Stimulated activated CD8-positive, alpha-beta memory T cell treated with anti-CD3 and anti-CD28 coated beads, Interleukin-2, amount 100 ng/mL, for 48 hours (primary cell): ENCODE measurements around the gene SLC35F3.
"Not testable (repeated sequence)": the region's sequence is repeated elsewhere in the genome, so short reads cannot be mapped to it uniquely, and the experiment has no call there.

ENCODE experiments used
- DNase-seq, 2 donors: peaks; one replicate each; pipeline ENCODE4 v3.0.0-alpha.2; 2020; ENCODE audit warnings: low read depth in 2 of 2

The SLC35F3 gene

DNA sequence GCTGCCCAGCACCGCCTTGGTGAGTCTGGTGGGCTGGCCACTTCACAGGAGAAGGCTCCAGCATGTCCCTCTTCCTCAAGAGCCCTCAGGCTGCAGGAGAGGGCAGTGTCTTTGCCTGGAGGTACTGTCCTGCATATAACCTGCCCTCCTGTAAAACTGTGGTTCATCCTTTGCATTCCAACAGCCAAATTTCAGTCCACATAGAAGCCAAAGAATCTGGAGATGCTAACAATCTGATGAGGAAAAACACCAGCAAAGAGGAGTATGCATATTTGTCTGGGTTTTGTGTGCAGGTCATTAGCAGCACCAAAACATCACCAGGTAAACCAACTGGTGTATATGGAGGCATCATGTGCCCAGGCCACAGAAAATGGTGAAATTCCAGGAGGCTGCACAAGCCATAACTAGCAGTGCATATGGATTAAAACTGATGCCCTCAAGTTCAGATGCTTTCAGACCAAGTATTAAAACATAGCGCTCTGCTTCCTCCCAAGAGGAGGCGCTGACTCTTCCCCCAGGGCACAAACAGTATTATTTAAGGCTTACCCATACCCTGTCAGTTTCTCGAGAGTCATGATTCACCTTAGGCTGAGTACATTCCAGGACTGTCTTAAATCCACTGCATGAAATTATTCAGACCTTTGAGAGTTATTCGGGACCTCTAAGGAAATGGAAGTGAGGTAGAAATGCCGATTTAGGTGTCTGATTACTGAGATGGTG lies 318.2 kb downstream of the SLC35F3 start:
- DNase-seq, result no peak

- DNase-seq, result no peak
These were observed 321.8 kb downstream of the SLC35F3 start for GRCh38 chr1:234226113-234226818.

GRCh38 chr1:234226819-234227165 lies 322.3 kb downstream of the SLC35F3 start:
- DNase-seq, result no peak

DNA sequence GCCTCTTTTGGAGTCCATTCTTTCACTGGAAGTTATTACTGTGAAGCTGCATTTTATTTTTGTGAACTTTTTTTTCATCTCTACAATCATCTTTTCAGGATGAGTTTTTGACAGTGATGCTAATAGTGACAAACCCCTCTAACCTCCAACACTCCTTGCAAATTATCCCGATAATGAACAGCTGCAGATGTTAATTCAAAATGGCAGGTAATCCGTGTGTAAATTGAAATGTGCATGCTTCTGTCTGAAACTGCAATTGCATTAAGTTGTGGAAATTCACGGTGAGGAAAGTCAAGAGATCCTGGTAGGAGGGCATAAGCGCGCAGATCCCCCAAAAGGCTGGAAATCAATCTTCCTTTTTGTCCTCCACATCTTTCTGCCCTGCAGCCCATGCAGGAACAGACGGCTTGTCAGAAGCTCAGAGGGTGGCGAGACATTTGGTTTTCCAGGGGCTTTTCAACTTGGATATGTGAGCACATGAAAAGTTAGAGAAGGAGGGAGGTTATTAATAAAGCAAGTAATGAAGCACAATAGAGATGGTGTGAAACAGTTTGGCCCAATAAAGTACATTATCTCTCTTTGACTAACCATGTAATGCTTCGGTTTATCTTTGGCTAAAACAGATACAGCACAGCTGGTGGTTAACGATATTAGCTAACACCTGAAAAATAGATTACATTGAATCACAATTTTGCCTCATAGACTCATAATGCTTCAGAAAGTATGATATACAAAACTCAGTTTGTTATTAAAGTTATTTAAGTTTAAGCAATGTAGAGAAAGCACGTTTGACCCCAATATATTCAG lies 325.3 kb downstream of the SLC35F3 start:
- no peak for DNase-seq

- no peak for DNase-seq
These were observed 326.0 kb downstream of the SLC35F3 start for GRCh38 chr1:234230414-234230862.

DNA sequence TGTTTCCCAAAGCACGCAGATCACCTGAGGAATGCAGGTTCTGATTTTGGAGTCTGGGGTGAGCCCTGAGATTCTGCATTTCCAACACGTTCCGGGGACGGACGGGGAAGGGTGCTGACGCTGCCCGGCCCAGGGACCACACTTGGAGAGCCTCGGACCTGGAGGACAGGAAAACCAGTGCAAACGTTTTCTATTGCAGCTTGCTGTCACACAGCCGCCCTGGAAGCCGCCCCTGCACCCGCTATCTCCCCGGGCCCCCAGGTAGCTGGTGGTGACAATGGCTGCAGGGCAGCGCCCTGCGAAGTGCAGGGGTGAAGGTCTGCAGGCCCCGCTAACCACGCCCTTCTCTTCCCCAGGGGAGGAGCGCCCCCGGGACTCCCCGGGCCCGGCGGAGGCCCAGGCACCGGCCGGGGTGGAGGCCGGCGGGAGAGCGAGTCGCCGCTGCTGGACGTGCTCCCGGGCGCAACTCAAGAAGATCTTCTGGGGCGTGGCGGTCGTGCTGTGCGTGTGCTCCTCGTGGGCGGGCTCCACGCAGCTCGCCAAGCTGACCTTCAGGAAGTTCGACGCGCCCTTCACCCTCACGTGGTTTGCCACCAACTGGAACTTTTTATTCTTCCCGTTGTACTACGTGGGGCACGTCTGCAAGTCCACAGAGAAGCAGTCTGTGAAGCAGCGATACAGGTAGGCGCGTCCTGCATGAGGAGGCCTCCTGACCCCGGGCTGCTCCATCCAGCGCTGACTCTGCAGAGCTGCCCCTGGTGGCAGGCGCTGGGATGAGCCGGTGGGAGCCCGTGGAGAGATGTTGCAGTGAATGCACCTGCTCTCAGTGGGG lies 326.8 kb downstream of the SLC35F3 start:
- DNase-seq, result no peak

DNA sequence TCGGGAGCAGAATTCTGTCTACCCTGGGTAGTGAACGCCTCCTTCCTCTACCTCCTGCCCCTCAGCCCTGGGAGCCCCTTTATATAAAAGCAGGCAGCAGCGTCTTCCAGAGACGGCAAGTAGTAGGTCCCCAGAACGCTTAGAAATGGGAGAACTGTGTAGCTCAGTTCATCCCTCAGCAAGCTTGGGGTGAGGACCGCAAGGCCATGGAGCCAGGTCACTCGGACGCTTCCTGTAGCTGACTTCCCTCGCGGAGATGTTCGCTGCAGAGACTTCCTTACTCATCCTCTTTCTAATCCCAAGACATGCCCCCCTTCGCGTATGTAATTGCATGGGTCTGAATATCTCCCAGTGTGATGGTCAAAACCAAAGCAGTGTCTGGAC lies 327.4 kb downstream of the SLC35F3 start:
- DNase-seq, result no peak

- DNase-seq, result no peak
These were observed 329.7 kb downstream of the SLC35F3 start for GRCh38 chr1:234234199-234234598.

- no peak for DNase-seq
These were observed 331.0 kb downstream of the SLC35F3 start for GRCh38 chr1:234235434-234235881.

GRCh38 chr1:234237393-234237792 lies 332.9 kb downstream of the SLC35F3 start:
- no peak for DNase-seq

DNA sequence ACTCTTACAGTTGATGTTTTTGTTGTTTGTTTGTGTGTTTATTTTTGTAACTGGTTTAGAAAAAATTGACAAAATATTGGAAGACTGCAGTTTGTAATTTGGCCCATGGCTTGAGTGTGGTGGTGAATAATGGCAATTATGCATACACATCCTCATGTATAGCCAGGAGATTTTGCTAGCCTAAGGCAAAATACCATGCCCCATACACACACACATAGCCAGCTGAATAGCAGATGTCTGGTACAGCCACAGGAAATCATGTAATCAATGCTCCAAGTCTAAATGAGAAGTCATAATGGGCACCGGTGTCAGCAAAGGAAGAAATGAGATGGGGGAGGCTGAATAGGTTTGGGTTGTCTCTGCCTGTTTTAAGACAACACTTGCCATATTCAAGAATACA lies 333.6 kb downstream of the SLC35F3 start:
- no peak for DNase-seq

DNA sequence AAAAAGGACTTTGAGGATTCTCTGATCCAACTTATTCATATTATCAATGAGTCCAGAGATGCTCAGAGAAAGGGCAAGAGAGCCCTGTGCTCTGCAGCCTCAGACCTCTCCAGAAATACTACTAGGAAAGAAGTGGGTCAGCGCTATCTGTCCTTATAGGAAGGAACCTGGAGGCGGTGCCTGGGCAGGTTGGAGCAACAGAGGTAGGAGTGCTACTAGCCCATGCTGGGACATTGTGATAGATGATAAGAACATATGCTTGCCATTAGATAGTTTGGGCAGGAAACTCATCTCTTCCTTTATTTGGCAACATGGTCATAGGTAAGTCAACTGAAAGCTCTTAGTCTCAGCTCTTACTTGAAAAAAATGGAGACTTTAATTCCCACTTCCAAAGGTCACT lies 335.0 kb downstream of the SLC35F3 start:
- no peak for DNase-seq

DNA sequence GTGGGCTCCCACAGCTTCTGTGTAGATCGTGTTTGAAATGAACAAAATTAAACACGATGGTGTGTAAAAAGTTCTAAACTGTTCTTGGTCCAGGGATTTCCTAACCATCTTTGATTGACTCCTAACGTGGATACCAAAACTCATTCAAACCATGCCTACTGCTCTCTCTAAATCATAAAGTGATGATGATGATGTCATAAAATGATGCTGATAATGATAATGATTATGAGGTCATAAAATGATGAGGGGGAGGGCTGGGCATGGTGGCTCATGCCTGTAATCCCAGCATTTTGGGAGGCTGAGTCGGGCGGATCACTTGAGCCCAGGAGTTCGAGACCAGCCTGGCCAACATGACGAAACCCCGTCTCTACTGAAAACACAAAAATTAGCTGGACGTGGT lies 335.5 kb downstream of the SLC35F3 start:
- DNase-seq, result no peak

- DNase-seq, result no peak
These were observed 336.2 kb downstream of the SLC35F3 start for GRCh38 chr1:234240680-234241079.

DNA sequence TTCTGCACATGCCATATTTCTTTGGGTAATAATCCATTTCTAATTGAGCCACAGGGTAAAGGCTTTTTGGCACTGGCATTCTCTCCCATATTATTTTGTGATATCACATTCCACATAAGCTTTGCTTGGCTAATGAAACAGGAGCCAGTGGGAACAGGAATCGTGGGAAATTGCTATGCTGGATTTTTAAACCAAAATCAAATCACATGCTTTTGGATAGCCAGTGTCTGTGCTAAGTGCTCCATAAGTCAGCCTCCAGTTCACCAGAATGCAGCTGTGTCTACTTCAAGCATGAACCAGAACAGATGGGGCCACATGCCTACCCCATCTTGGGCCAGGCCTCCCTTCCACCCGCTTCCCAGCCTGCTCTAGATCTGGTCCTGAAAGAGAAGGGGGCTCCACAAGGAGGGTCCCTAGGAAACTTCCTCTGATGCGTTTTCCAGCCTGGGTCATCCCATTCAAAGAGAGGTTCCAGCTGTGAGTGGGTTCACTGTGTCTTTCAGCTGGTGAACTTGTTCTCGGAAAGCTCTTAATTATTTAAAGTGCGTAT lies 337.5 kb downstream of the SLC35F3 start:
- DNase-seq, result no peak

- no peak for DNase-seq
These were observed 339.2 kb downstream of the SLC35F3 start for GRCh38 chr1:234243521-234244260.

DNA sequence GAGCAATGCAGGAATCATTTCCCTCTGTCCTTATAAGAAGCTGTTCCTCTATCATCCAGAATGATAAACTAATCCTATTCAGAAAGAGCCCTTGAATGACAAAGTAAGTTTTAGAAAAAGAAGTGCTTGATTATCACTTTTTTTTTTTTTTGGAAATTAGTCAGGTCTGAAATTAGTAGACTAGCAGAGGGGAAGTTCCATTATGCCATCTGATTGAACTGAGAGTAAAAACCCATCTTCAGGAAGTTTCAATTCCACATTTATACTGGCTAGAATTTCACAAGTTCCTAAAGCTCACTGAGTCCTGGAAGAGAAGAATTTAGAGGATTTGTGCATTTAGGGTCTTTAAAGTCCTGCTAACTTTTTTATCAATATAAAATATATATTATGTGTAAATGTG lies 340.0 kb downstream of the SLC35F3 start:
- no peak for DNase-seq

DNA sequence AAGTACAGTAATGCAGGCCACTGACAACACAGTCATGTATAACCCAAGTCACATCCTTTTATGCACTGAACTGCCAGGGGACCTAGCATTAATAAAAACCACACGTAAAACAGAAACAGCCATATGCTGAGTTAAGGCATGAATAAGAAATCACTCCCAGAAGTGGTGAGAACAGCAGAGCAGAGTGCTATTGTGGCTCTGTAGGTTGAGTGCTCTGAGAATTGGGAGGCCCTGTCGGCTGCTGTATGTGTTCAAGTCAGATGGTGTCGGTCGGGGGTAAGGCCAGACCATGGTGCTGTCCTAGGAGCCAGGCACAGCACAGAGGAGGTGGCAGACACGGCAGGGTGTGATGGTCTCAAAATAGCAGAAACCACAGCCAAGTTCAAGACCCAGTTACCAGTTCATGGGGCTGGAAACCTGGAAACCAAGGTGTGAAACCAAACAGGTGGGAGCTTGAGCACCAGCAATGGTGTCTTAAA lies 342.2 kb downstream of the SLC35F3 start:
- no peak for DNase-seq

DNA sequence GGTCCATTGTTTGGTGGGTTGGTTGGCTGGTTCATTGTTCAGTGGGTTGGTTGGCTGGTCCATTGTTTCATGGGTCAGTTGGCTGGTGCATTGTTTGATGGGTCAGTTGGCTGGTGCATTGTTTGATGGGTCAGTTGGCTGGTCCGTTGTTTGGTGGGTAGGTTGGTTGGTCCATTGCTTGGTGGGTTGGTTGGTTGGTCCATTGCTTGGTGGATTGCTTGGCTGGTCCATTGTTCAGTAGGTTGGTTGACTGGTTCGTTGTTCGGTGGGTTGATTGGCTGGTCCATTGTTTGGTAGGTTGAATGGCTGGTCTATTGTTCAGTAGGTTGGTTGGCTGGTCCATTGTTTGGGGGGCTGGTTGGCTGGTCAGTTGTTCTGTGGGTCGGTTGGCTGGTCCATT lies 343.3 kb downstream of the SLC35F3 start:
- DNase-seq, result not testable (repeated sequence)

DNA sequence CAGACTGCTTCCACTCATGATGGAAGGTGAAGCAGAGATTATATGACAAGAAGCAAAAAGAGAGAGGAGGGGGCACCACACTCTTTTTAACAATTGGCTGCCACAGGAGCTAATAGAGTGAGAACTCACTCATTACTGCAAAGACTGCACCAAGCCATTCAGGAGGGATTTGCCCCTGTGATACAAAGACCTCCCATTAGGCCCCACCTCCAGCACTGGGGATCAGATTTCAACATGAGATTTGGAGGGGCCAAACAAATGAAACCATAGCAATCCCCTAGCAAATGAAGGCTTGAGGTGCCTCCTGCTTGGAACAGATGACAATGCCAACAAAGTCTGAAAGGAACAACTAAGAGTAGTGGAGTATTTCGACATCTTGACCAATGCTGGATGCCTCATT lies 346.3 kb downstream of the SLC35F3 start:
- DNase-seq, result no peak

- no peak for DNase-seq
These were observed 349.3 kb downstream of the SLC35F3 start for GRCh38 chr1:234253732-234254131.
